ENCODE results near the gene ATG2A. TPM values are rescaled to one million over a fixed set of nuclear protein-coding genes. Genes with fewer than 3 reads are reported as not detected.

Gene ATG2A
- total and polyA plus RNA-seq, 9 of the 15 experiments (the other 6 are each of a cell fraction or from before 2014, with no cell fraction given), result 0.25 to 45.9 (median 5.2) TPM

DNA sequence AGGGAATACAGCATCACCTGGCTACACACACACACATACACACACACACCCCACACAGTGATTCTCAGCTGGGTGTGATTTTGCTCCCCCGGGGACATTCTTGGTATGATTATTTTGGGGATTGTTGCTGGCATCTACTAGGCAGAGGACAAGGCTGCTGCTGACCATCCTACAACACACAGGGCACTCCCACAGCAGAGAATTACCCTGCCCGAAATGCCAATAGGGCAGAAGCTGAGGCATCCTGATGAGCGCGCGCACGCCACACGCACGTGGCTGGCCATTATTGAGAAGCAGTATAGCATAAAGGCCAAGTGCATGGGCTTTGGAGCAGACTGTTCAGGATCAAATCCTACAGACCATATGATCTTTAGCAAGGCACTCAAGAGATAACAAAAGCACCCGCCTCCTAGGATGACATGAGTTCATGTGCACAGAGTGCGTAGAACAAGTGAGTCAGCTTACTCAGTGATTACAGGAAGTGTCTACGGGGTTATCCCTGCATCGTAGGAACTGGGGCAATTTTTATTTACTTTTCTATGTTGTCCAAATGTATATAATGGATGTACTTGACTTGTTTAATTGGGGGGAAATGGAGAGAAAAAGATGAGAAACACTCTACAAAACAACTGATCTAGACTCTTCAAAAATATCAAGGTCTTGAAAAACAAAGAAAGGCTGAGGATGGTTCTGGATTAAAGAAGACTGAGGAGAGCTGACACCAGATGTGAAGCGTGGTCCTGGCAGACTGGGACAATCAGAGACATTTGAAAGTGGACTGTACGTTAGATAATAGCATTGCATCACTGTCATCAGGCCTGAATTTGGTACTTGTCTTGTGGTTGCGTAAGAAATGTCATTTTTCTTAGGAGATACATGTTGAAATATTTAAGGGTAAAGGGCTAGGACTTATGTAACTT is 31.4 kb downstream of the ATG2A start (continued):
- TF ChIP-seq NR2C2 (CRISPR knock-in tag; IDR thresholded peaks at IDR 0.05) (no peak), NR2C2 (tag; IDR thresholded peaks at IDR 0.05) (peak; percentile 84), POLR2B (IDR thresholded peaks at IDR 0.05; ENCODE audit: low read depth, partially characterized antibody) (peak; percentile 59), ZKSCAN1 (IDR thresholded peaks at IDR 0.05; ENCODE audit: low read depth, low read length) (no peak), SPI1 (IDR thresholded peaks at IDR 0.05; ENCODE audit: borderline replicate concordance, low read depth, low read length) (peak; percentile 81), TEAD1 (CRISPR knock-in tag; IDR thresholded peaks at IDR 0.05) (peak; percentile 21 to 46; a peak in 1 of 4 replicates), EP400 (IDR thresholded peaks at IDR 0.05) (peak; percentile 90), GTF2F1 (IDR thresholded peaks at IDR 0.05; ENCODE audit: low read depth, low read length) (no peak), MEF2D (tag; conservative IDR thresholded peaks at IDR 0.05; ENCODE audit: low read depth) (0 out of 2 replicates have a peak, but pooled peaks have one; percentile 42), PML (IDR thresholded peaks at IDR 0.05; ENCODE audit: low read length) (peak; percentile 58), YY1 (IDR thresholded peaks at IDR 0.05; ENCODE audit: borderline replicate concordance in 1 of 3, control insufficient read depth in 1 of 3, extremely low read depth in 1 of 3, insufficient read depth in 3 of 3, insufficient read length in 1 of 3, insufficient replicate concordance in 2 of 3, low read depth in 1 of 3, low read length in 2 of 3) (peak in 2 of 3 experiments; percentile 18 to 56), FOXK2 (conservative IDR thresholded peaks at IDR 0.05 in 1 of 2, IDR thresholded peaks at IDR 0.05 in 1 of 2; ENCODE audit: low read depth in 2 of 2) (peak; percentile 73 to 88)
- TF ChIP-seq, protein P1, sequence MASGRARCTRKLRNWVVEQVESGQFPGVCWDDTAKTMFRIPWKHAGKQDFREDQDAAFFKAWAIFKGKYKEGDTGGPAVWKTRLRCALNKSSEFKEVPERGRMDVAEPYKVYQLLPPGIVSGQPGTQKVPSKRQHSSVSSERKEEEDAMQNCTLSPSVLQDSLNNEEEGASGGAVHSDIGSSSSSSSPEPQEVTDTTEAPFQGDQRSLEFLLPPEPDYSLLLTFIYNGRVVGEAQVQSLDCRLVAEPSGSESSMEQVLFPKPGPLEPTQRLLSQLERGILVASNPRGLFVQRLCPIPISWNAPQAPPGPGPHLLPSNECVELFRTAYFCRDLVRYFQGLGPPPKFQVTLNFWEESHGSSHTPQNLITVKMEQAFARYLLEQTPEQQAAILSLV (tag; IDR thresholded peaks at IDR 0.05), result peak; percentile 73; the same call in 1 of the 2 replicates
- TF ChIP-seq, protein P2, sequence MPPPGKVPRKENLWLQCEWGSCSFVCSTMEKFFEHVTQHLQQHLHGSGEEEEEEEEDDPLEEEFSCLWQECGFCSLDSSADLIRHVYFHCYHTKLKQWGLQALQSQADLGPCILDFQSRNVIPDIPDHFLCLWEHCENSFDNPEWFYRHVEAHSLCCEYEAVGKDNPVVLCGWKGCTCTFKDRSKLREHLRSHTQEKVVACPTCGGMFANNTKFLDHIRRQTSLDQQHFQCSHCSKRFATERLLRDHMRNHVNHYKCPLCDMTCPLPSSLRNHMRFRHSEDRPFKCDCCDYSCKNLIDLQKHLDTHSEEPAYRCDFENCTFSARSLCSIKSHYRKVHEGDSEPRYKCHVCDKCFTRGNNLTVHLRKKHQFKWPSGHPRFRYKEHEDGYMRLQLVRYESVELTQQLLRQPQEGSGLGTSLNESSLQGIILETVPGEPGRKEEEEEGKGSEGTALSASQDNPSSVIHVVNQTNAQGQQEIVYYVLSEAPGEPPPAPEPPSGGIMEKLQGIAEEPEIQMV (tag; conservative IDR thresholded peaks at IDR 0.05; ENCODE audit: low read depth), result 0 out of 2 replicates have a peak, but pooled peaks have one; percentile 18
- TF ChIP-seq, protein P3, sequence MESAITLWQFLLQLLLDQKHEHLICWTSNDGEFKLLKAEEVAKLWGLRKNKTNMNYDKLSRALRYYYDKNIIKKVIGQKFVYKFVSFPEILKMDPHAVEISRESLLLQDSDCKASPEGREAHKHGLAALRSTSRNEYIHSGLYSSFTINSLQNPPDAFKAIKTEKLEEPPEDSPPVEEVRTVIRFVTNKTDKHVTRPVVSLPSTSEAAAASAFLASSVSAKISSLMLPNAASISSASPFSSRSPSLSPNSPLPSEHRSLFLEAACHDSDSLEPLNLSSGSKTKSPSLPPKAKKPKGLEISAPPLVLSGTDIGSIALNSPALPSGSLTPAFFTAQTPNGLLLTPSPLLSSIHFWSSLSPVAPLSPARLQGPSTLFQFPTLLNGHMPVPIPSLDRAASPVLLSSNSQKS (CRISPR knock-in tag; IDR thresholded peaks at IDR 0.05), result no peak

Data from K562 (cell line).